ENCODE data around the gene GMNN. TPM values are rescaled to one million over a fixed set of nuclear protein-coding genes. Genes with fewer than 3 reads are reported as not detected.
A peak's percentile ranks its signal among the peaks of the same experiment; 100 is the strongest.
"Not testable (repeated sequence)": the region's sequence is repeated elsewhere in the genome, so short reads cannot be mapped to it uniquely, and the experiment has no call there.

GMNN gene
- polyA plus RNA-seq (ENCODE audit: insufficient read length in 4 of 4), result 10 to 100 TPM; 29.2 to 64.0 (median 63.4) TPM

- DNase-seq (ENCODE audit: low read depth in 4 of 4, low spot score in 3 of 4), result peak; percentile 87 to 94 (median 90)
Measured at GRCh38 chr6:24774696-24775519, at the start of gene GMNN. Gene GMNN (plus strand): TSS chr6:24774937. CDS start chr6:24777247, 2,310 bp downstream.

- not testable (repeated sequence) for DNase-seq (ENCODE audit: low read depth in 4 of 4, low spot score in 3 of 4)
Measured at GRCh38 chr6:24730653-24731052, 44.1 kb upstream of the GMNN start.

DNA sequence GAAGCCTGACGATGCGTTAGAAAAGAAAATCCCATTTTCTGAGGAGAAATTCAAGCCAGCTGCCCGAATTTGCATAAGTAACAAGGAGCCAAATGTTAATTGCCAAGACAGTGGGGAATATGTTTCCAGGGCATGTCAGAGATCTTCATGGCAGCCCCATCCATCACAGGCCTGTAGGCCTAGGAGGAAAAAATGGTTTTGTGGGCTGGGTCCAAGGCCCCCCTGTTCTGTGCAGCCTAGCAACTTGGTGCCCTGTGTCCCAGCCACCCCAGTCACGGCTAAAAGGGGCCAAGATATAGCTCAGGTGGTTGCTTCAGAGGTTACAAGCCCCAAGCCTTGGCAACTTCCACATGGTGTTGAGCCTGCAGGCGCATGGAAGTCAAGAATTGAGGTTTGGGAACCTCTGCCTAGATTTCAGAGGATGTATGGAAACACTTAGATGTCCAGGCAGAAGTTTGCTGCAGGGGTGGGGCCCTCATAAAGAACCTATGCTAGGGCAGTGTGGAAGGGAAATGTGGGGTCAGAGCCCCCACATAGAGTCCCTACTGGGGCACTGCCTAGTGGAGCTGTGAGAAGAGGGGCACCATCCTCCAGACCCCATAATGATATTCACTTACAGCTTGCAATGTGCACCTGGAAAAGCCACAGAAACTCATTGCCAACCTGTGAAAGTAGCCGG is 43.1 kb upstream of the GMNN start:
- not testable (repeated sequence) for DNase-seq (ENCODE audit: low read depth in 4 of 4, low spot score in 3 of 4)

GRCh38 chr6:24734166-24734565 is 40.6 kb upstream of the GMNN start:
- DNase-seq (ENCODE audit: low read depth in 4 of 4, low spot score in 3 of 4), result no peak

GRCh38 chr6:24734710-24735109 is 40.0 kb upstream of the GMNN start:
- not testable (repeated sequence) for DNase-seq (ENCODE audit: low read depth in 4 of 4, low spot score in 3 of 4)

- no peak for DNase-seq (ENCODE audit: low read depth in 4 of 4, low spot score in 3 of 4)
Measured at GRCh38 chr6:24738741-24739140, 36.0 kb upstream of the GMNN start.

- DNase-seq (ENCODE audit: low read depth in 4 of 4, low spot score in 3 of 4), result no peak
Measured at GRCh38 chr6:24740861-24741260, 33.9 kb upstream of the GMNN start.

DNA sequence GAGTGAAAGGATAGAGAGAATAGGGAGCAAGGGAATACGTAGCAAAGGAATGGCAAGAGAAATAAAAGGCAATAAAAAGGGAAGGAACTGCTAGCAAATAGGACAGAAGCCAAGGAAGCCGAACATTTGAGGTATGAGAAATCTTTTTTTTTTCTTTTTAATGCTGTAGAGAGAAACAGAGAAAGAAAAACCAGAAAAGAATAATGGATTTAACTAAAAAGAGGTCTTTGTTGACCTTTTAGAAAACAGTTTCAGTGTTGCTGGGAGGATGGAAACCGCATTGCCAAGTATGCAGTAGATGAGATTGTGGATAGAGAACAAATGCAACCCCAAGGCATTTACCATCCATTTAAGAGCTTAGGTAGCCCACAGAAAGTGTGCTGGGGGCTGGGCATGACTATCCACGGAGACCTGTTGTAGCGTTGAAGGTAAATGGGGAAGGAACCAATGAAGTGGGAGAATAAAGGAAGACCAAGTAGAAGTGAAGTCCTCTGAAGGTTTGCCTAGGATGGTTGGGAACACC is 32.5 kb upstream of the GMNN start:
- no peak for DNase-seq (ENCODE audit: low read depth in 4 of 4, low spot score in 3 of 4)

- no peak for DNase-seq (ENCODE audit: low read depth in 4 of 4, low spot score in 3 of 4)
Measured at GRCh38 chr6:24743265-24743943, 31.3 kb upstream of the GMNN start.

- no peak for DNase-seq (ENCODE audit: low read depth in 4 of 4, low spot score in 3 of 4)
Measured at GRCh38 chr6:24743944-24744335, 30.8 kb upstream of the GMNN start.

GRCh38 chr6:24744911-24745310 is 29.8 kb upstream of the GMNN start:
- no peak for DNase-seq (ENCODE audit: low read depth in 4 of 4, low spot score in 3 of 4)

DNA sequence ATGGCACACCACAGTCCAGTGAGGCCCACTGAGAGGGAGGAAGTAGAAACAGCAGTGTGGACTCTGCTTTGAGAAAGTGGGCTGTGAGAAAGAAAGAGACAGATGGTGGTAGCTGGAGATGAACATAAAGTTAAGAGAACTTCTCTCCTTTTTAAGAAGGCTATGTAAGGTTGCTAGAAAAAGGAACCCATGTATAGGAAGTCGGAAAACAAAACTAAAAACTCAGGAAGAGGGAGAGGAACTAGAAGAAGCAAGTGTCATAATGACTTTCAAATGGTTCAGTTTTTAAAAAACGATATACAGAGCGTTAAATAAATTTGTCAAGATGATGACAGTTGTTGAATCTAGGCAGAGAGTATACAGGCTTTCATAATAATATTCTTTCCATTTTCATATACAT is 25.4 kb upstream of the GMNN start:
- DNase-seq (ENCODE audit: low read depth in 4 of 4, low spot score in 3 of 4), result no peak

DNA sequence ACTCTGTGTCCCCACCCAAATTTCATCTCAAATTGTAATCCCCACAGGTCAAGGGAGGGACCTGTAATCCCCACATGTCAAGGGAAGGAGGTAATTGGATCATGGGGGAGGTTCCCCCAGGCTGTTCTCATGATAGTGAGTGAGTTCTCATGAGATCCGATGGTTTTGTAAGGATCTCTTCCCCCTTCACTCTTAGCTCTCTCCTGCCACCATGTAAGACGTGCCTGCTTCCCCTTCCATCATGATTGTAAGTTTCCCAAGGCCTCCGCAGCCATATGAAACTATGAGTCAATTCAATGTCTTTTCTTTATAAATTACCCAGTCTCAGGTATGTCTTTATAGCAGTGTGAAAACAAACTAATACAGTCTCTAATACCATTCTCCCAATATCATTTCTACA is 23.9 kb upstream of the GMNN start:
- DNase-seq (ENCODE audit: low read depth in 4 of 4, low spot score in 3 of 4), result not testable (repeated sequence)

DNA sequence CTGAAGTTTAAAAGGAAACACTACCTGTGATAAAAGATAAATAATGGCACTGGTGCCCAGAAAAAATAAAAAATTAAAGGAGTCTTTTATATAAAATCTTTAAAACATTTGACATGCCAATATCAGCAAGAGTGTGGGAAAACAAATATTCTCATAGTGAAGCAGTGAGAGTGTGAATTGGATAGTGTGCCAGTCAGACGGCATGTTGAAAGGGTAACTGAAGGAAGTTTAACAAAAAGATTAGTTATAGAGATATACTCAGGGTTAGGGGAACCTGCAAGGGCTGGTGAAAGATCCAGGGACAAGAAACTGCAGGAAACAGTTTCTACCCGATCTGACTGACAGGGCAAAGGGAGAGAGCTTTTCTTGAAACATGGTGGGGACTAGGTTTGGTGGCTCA is 22.2 kb upstream of the GMNN start:
- no peak for DNase-seq (ENCODE audit: low read depth in 4 of 4, low spot score in 3 of 4)

DNA sequence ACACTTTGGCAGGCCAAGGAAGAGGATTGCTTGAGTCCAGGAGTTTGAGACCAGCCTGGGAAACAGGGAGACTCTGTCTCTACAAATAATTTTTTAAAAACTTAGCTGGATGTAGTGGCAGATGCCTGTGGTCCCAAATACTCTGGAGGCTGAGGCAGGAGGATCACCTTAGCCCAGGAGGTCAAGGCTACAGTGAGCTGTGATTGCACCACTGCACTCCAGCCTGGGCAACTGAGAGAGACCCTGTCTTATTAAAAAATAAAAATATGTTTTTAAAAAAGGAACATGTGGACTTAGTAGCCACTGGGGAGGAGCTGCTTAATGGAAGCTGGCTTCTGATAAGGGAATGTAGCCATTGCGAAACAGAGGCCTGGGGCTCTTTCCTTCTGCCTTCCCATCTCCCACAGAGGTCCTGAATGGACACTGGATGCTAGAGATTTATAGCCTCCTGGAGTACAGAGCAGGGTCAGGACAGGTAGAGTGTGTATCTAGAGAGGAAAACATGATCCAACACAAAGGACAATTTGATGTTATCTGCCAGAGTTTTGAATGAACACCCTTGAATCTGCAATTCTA is 21.7 kb upstream of the GMNN start:
- DNase-seq (ENCODE audit: low read depth in 4 of 4, low spot score in 3 of 4), result no peak

GRCh38 chr6:24753545-24753944 is 21.2 kb upstream of the GMNN start:
- no peak for DNase-seq (ENCODE audit: low read depth in 4 of 4, low spot score in 3 of 4)

DNA sequence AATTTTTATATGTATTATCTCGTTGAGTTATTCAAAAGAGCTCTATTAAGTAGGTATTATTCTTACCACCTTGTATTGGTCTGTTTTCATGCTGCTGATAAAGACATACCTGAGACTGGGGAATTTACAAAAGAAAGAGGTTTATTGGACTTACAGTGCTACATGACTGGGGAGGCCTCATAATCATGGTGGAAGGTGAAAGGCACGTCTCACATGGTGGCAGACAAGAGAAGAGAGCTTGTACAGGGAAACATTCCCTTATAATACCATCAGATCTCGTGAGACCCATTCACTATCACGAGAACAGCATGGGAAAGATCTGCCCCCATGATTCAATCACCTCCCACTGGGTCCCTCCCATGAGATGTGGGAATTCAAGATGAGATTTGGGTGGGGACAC is 20.4 kb upstream of the GMNN start:
- not testable (repeated sequence) for DNase-seq (ENCODE audit: low read depth in 4 of 4, low spot score in 3 of 4)

GRCh38 chr6:24755279-24755678 is 19.5 kb upstream of the GMNN start:
- no peak for DNase-seq (ENCODE audit: low read depth in 4 of 4, low spot score in 3 of 4)

- no peak for DNase-seq (ENCODE audit: low read depth in 4 of 4, low spot score in 3 of 4)
Measured at GRCh38 chr6:24757611-24758010, 17.1 kb upstream of the GMNN start.

DNA sequence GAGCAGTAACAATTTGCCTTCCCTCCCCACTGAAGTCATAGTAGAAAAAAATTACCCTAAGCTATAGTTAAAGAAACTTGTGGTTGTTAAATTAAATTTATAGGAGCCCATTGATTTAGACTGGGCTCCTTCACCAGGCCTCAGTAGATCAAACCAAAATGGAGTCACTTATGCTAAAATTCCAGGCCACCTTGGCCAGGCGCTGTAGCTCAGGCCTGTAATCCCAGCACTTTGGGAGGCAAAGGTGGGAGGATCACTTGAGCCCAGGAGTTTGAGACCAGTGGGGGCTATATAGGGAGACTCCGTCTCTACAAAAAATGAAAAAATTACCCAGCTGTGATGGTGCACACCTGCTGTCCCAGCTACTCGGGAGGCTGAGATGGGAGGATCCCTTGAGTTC is 15.0 kb upstream of the GMNN start:
- no peak for DNase-seq (ENCODE audit: low read depth in 4 of 4, low spot score in 3 of 4)

GRCh38 chr6:24760210-24760609 is 14.5 kb upstream of the GMNN start:
- DNase-seq (ENCODE audit: low read depth in 4 of 4, low spot score in 3 of 4), result no peak

Data from left renal pelvis (tissue), 4 donors.